Spleen (tissue), 11 donors: Measurements from ENCODE around the gene TREX2. TPM values are rescaled to one million over a fixed set of nuclear protein-coding genes. Genes with fewer than 3 reads are reported as not detected.

Experiments used
- DNase-seq: peaks from one replicate; pipeline ENCODE4 v3.0.0-alpha.2; 2020
- H3K27ac ChIP-seq, 8 donors: fragments of 200-600 bp; sonication (generic) in 7 of 8; 1 replicate in 4 of 8; 2 replicates in 4 of 8; pipeline versions ENCODE4 v1.5.0 to v1.8.0; 2016 to 2021; ENCODE audit warnings: inconsistent platforms in 4 of 8, mild to moderate bottlenecking in 4 of 8, moderate library complexity in 1 of 8
- H3K27me3 ChIP-seq, 7 donors: fragments of 200-600 bp; sonication (generic) in 6 of 7; replicated peaks in 1 of 7; 1 replicate in 4 of 7; 2 replicates in 3 of 7; pipeline versions ENCODE4 v1.5.0 to v1.8.0; 2016 to 2021; ENCODE audit warnings: inconsistent platforms in 3 of 7, mild to moderate bottlenecking in 1 of 7
- H3K36me3 ChIP-seq, 6 donors: fragments of 200-600 bp; sonication (generic) in 5 of 6; 1 replicate in 4 of 6; 2 replicates in 2 of 6; pipeline versions ENCODE4 v1.5.0 to v1.8.0; 2016 to 2021; ENCODE audit warnings: inconsistent platforms in 2 of 6
- H3K4me1 ChIP-seq, 6 donors: fragments of 200-600 bp; sonication (generic) in 5 of 6; 1 replicate in 3 of 6; 2 replicates in 3 of 6; pipeline versions ENCODE4 v1.5.0 to v1.8.0; 2016 to 2021; ENCODE audit warnings: inconsistent platforms in 3 of 6
- H3K4me3 ChIP-seq, 8 donors: fragments of 200-600 bp; sonication (generic) in 7 of 8; 1 replicate in 4 of 8; 2 replicates in 4 of 8; pipeline versions ENCODE4 v1.5.0 to v1.8.0; 2016 to 2021; ENCODE audit warnings: inconsistent platforms in 4 of 8, mild to moderate bottlenecking in 4 of 8, moderate library complexity in 2 of 8
- H3K9me3 ChIP-seq, 8 donors: fragments of 200-600 bp; sonication (generic) in 7 of 8; 1 replicate in 4 of 8; 2 replicates in 4 of 8; pipeline versions ENCODE4 v1.5.0 to v1.8.0; 2016 to 2021; ENCODE audit warnings: inconsistent platforms in 4 of 8
- CTCF ChIP-seq, 11 experiments: fragments of 200-600 bp in 7 of 11; fragments of 450-650 bp in 4 of 11; sonication (generic) in 4 of 11; IDR thresholded peaks in 8 of 11; conservative IDR thresholded peaks in 3 of 11; 1 replicate in 7 of 11; 2 replicates in 4 of 11; pipeline versions ENCODE4 v1.4.0 to v1.8.0; 2016 to 2021; ENCODE audit warnings: antibody characterized with exemption in 11 of 11, inconsistent platforms in 4 of 11, mild to moderate bottlenecking in 1 of 11
- POLR2A ChIP-seq, 3 donors: fragments of 450-650 bp; IDR thresholded peaks; one replicate each; pipeline ENCODE4 v1.5.1; 2017; ENCODE audit warnings: antibody characterized with exemption in 3 of 3, mild to moderate bottlenecking in 1 of 3
- POLR2AphosphoS5 ChIP-seq, 3 donors: sonication (generic); formaldehyde crosslinking; IDR thresholded peaks; one replicate each; pipeline ENCODE4 v1.5.1; 2017; ENCODE audit warnings: antibody characterized with exemption in 3 of 3
- WGBS, 5 donors: extraction: QIAGEN DNeasy Blood & Tissue Kit in 3 of 5; methylation state at CpG; one replicate each; pipeline versions ENCODE4 v1.1.5 to v1.1.7; 2013 to 2018; 5-methylcytosine and 5-hydroxymethylcytosine counted together
- intact Hi-C: fragments of 100-400 bp; cut with DNase I; formaldehyde crosslinking; loops from one replicate; pipeline ENCODE4 v1.15.0; 2023; ENCODE audit warnings: low total_unique reads
- polyA plus RNA-seq, 3 donors: library from polyadenylated mRNA; stranded (reverse); fragments of 200-250 nt; gene quantifications; one replicate each; pipeline ENCODE4 v1.2.1, GENCODE V29; 2013
- total RNA-seq, 7 donors: library from RNA; depleted of rRNA in 3 of 7; stranded (reverse); fragments of >200 nt in 3 of 7; fragmentation: NEBNext Ultra II Directional in 4 of 7; extraction: Animal tissue kit (Norgen Biotek cat#: 25700) in 4 of 7; gene quantifications; one replicate each; pipeline versions ENCODE4 v1.1.0 to v1.2.1, GENCODE V29; 2016 to 2021
- donor health status: healthy with polysubstance abuse.
- donor health status: DM: no; HTN: no; CAD: no; lungs with moderate emphysema.
- donor health status: DM: no; HTN: no; CAD: no.
- donor health status: Bipolar disorder and iron deficiency.
- donor health status: healthy.
- donor health status: DM: no; HTN: no; CAD: no.
- donor health status: DM: yes; HTN: yes; CAD: no.

TREX2 gene
- total and polyA plus RNA-seq, 10 donors = 1.1 to 6.4 (median 2.2) TPM

- peaks cover 0 to 1% (median 0%) of the 10 kb centered on the region in 6 donors for H3K36me3 ChIP-seq
- H3K9me3 ChIP-seq = no peaks in the 10 kb centered on the region
- peaks cover 0 to 30% (median 14%) of the 10 kb centered on the region in 6 donors for H3K4me1 ChIP-seq
- peak overlapping the region in 1 of 8 donors; percentile 75 for H3K4me3 ChIP-seq
- WGBS, 5 donors = 78 to 89% (median 78%) methylated on average over 14 to 23 of the region's 23 CpGs
- intact Hi-C loops = no loop called here
- peak; percentile 72 for DNase-seq
- H3K27ac ChIP-seq = no peak overlapping the region
- no peak for TF ChIP-seq POLR2AphosphoS5 (IDR thresholded peaks at IDR 0.05)
- no peak for TF ChIP-seq CTCF (IDR thresholded peaks at IDR 0.05 in 8 of 11, conservative IDR thresholded peaks at IDR 0.05 in 3 of 11)
- no peak for TF ChIP-seq POLR2A (IDR thresholded peaks at IDR 0.05)
- no peaks in the 10 kb centered on the region for H3K27me3 ChIP-seq
Measured at GRCh38 chrX:153412746-153413720, 32.8 kb downstream of the TREX2 start.

GRCh38 chrX:153411988-153412574 lies 33.8 kb downstream of the TREX2 start:
- no peak for TF ChIP-seq CTCF (IDR thresholded peaks at IDR 0.05 in 8 of 11, conservative IDR thresholded peaks at IDR 0.05 in 3 of 11)
- TF ChIP-seq POLR2A (IDR thresholded peaks at IDR 0.05) = no peak
- no peak for TF ChIP-seq POLR2AphosphoS5 (IDR thresholded peaks at IDR 0.05)
- H3K27me3 ChIP-seq = no peaks in the 10 kb centered on the region
- 34 to 65% (median 55%) methylated on average over 10 to 17 of the region's 17 CpGs for WGBS, 5 donors
- H3K36me3 ChIP-seq = no peaks in the 10 kb centered on the region
- no peaks in the 10 kb centered on the region for H3K9me3 ChIP-seq
- peak overlapping the region in 7 of 8 donors; percentile 34 to 75 (median 42) for H3K4me3 ChIP-seq
- H3K4me1 ChIP-seq = peaks cover 0 to 30% (median 14%) of the 10 kb centered on the region in 6 donors
- no peak overlapping the region for H3K27ac ChIP-seq
- peak; percentile 74 for DNase-seq
- intact Hi-C loops = no loop called here

GRCh38 chrX:153411255-153411987 lies 34.4 kb downstream of the TREX2 start, which contains the start of gene ZFP92:
Gene ZFP92, plus strand, starts transcription at chrX:153411472. Its CDS starts 6,851 bp downstream, at chrX:153418323.
- TF ChIP-seq POLR2AphosphoS5 (IDR thresholded peaks at IDR 0.05) = peak in 1 of 3 donors; percentile 25
- TF ChIP-seq POLR2A (IDR thresholded peaks at IDR 0.05) = no peak
- H3K9me3 ChIP-seq = no peaks in the 10 kb centered on the region
- 0 to 50% (median 15%) methylated on average over 5 to 75 of the region's 75 CpGs; no CpG with 5 or more reads in 1 of the 5 donors for WGBS, 5 donors
- H3K27me3 ChIP-seq = no peaks in the 10 kb centered on the region
- no peaks in the 10 kb centered on the region for H3K36me3 ChIP-seq
- H3K4me1 ChIP-seq = peaks cover 0 to 26% (median 14%) of the 10 kb centered on the region in 6 donors
- intact Hi-C loops = no loop called here
- peak within 1 kb of the TSS in 3 of 8 donors; percentile 10 to 35 (median 24) for H3K27ac ChIP-seq
- peak; percentile 81 for DNase-seq
- peak within 1 kb of the TSS; percentile 34 to 75 (median 42) for H3K4me3 ChIP-seq

- 54 to 67% (median 62%) methylated on average over 9 to 12 of the region's 12 CpGs for WGBS, 5 donors
- Histone ChIP-seq H3K4me3 (peak overlapping the region in 6 of 8 donors; percentile 39 to 75 (median 46)), H3K9me3 (no peaks in the 10 kb centered on the region), H3K4me1 (peaks cover 0 to 26% (median 14%) of the 10 kb centered on the region in 6 donors), H3K36me3 (no peaks in the 10 kb centered on the region), H3K27me3 (no peaks in the 10 kb centered on the region), H3K27ac (peak overlapping the region in 1 of 8 donors; percentile 24)
- TF ChIP-seq POLR2AphosphoS5 (IDR thresholded peaks at IDR 0.05) (no peak), POLR2A (IDR thresholded peaks at IDR 0.05) (no peak), CTCF (IDR thresholded peaks at IDR 0.05 in 8 of 11, conservative IDR thresholded peaks at IDR 0.05 in 3 of 11) (no peak)
- DNase-seq = no peak
- intact Hi-C loops = no loop called here
Measured at GRCh38 chrX:153410888-153411254, 35.0 kb downstream of the TREX2 start.
